ENCODE data around the gene WDR77. TPM values are rescaled to one million over a fixed set of nuclear protein-coding genes. Genes with fewer than 3 reads are reported as not detected.

The WDR77 gene
- total and polyA plus RNA-seq, 2 of the 4 experiments (the other 2 are of a cell fraction) = 80.8 to 87.0 TPM

DNA sequence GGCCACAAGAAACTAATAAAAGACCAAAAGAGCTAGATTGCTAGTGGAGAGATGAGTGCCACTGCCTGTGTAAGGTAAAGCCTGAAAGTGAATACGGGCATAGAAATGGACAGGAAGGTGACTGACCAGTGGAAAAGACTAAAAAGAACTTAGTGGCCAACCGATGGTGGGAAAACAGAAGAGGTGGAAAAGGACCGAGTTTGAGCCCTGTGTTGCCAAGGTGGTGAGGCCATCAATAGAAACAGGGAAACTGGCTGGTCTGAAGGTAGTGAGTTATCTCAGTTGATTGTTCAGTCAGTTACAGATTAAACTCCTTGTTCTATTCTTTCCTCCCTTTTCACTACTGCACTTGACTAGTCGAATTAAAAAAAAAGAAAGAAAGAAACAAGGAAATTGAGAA lies 2.5 kb downstream of the WDR77 start:
- H2AK5ac ChIP-seq (ENCODE audit: low read depth, low read length) = no peak overlapping the region
- H3K4ac ChIP-seq (ENCODE audit: low read depth, low read length) = no peak overlapping the region
- no peak overlapping the region for H4K5ac ChIP-seq (ENCODE audit: low read depth, low read length)
- no peak overlapping the region for H2AFZ ChIP-seq (replicated peaks; ENCODE audit: low read length, poor library complexity)
- no peaks in the 10 kb centered on the region for H3K9me3 ChIP-seq (ENCODE audit: control insufficient read depth, insufficient read depth, low read length)
- H3K4me3 ChIP-seq (ENCODE audit: insufficient read depth, low read depth, low read length) = no peak overlapping the region
- H4K20me1 ChIP-seq (ENCODE audit: insufficient read depth, low read length) = no peaks in the 10 kb centered on the region; the same call in 1 of the 2 replicates
- no peaks in the 10 kb centered on the region for H3K27me3 ChIP-seq (ENCODE audit: control insufficient read depth, insufficient read depth, low read length)
- H3K56ac ChIP-seq (ENCODE audit: extremely low read depth, insufficient read depth, low read length) = no peak overlapping the region
- peaks cover 2% of the 10 kb centered on the region for H3K4me1 ChIP-seq (ENCODE audit: control insufficient read depth, insufficient read depth, low read length)
- POLR2A ChIA-PET (ENCODE audit: unreplicated experiment) = no interaction called here
- no peak overlapping the region for H3K4me2 ChIP-seq (ENCODE audit: low read depth, low read length)
- H3K9me1 ChIP-seq (ENCODE audit: insufficient read depth, low read length) = peaks cover 3% of the 10 kb centered on the region
- peaks cover 50 to 61% of the 10 kb centered on the region in 2 experiments for H3K79me1 ChIP-seq (ENCODE audit: low read depth in 1 of 2, low read length in 2 of 2)
- no peak overlapping the region for H2BK15ac ChIP-seq (ENCODE audit: low read depth, low read length)
- CTCF ChIA-PET = no interaction called here
- H3K18ac ChIP-seq (ENCODE audit: low read depth, low read length) = no peak overlapping the region
- ATAC-seq (ENCODE audit: low read depth) = no peak
- H3K23ac ChIP-seq (ENCODE audit: low read depth, low read length) = no peak overlapping the region
- TF ChIP-seq NFE2L2 (IDR thresholded peaks at IDR 0.05; ENCODE audit: low read depth, low read length) = no peak
- no peak for TF ChIP-seq MAFK (IDR thresholded peaks at IDR 0.05; ENCODE audit: low read depth, low read length)
- TF ChIP-seq, protein P1, sequence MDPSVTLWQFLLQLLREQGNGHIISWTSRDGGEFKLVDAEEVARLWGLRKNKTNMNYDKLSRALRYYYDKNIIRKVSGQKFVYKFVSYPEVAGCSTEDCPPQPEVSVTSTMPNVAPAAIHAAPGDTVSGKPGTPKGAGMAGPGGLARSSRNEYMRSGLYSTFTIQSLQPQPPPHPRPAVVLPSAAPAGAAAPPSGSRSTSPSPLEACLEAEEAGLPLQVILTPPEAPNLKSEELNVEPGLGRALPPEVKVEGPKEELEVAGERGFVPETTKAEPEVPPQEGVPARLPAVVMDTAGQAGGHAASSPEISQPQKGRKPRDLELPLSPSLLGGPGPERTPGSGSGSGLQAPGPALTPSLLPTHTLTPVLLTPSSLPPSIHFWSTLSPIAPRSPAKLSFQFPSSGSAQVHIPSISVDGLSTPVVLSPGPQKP (IDR thresholded peaks at IDR 0.05; ENCODE audit: borderline replicate concordance, low read depth, low read length) = no peak
- TF ChIP-seq BHLHE40 (IDR thresholded peaks at IDR 0.05; ENCODE audit: low read depth, low read length) = no peak
- no peak for TF ChIP-seq SMC3 (IDR thresholded peaks at IDR 0.05; ENCODE audit: low read depth, low read length)
- TF ChIP-seq RCOR1 (IDR thresholded peaks at IDR 0.05; ENCODE audit: insufficient replicate concordance, low read length) = no peak
- TF ChIP-seq, protein P2, sequence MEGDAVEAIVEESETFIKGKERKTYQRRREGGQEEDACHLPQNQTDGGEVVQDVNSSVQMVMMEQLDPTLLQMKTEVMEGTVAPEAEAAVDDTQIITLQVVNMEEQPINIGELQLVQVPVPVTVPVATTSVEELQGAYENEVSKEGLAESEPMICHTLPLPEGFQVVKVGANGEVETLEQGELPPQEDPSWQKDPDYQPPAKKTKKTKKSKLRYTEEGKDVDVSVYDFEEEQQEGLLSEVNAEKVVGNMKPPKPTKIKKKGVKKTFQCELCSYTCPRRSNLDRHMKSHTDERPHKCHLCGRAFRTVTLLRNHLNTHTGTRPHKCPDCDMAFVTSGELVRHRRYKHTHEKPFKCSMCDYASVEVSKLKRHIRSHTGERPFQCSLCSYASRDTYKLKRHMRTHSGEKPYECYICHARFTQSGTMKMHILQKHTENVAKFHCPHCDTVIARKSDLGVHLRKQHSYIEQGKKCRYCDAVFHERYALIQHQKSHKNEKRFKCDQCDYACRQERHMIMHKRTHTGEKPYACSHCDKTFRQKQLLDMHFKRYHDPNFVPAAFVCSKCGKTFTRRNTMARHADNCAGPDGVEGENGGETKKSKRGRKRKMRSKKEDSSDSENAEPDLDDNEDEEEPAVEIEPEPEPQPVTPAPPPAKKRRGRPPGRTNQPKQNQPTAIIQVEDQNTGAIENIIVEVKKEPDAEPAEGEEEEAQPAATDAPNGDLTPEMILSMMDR (conservative IDR thresholded peaks at IDR 0.05; ENCODE audit: low read depth, low read length) = no peak
- TF ChIP-seq POLR2A (IDR thresholded peaks at IDR 0.05; ENCODE audit: low read depth, low read length) = no peak
- TF ChIP-seq RAD21 (IDR thresholded peaks at IDR 0.05; ENCODE audit: low read length) = no peak
- no peak overlapping the region for H3K9ac ChIP-seq (ENCODE audit: low read depth, low read length)
- no peak overlapping the region for H2BK20ac ChIP-seq (ENCODE audit: low read depth, low read length)
- DNase-seq = no peak
- H3K27ac ChIP-seq (ENCODE audit: insufficient read depth, low read length) = no peak overlapping the region
- H3K36me3 ChIP-seq (ENCODE audit: control insufficient read depth, insufficient read depth, low read length) = peaks cover 23% of the 10 kb centered on the region
- H2BK5ac ChIP-seq (ENCODE audit: low read depth, low read length, poor library complexity, severe bottlenecking) = no peak overlapping the region
- no peak overlapping the region for H3K14ac ChIP-seq (replicated peaks; ENCODE audit: low read depth, low read length)
- in situ Hi-C loops (cut with MboI; ENCODE audit: low sequenced_read_pairs) (no loop called here), intact Hi-C loops (cut with micrococcal nuclease) (no loop called here), dilution Hi-C loops (cut with HindIII; ENCODE audit: low sequenced_read_pairs, unreplicated experiment) (no loop called here)
- no peak overlapping the region for H4K8ac ChIP-seq (ENCODE audit: low read depth in 2 of 2, low read length in 2 of 2)
- no peak overlapping the region for H2AK9ac ChIP-seq (replicated peaks; ENCODE audit: low read depth, low read length, poor library complexity)
- whole genome bisulfite sequencing, 2 experiments (ENCODE audit: extremely low coverage in 2 of 2, insufficient read length in 1 of 2) = 100% methylated on average over 2 of the region's 4 CpGs; no CpG with 5 or more reads in 1 of the 2 experiments
- H2BK120ac ChIP-seq (ENCODE audit: low read depth, low read length) = no peak overlapping the region
- no peak overlapping the region for H4K91ac ChIP-seq (ENCODE audit: insufficient read depth, low read depth, low read length)
- no TSS peak for BruUV-seq (replicated peaks)

All from IMR-90 (cell line).